Adrenal gland (tissue), 5 donors: ENCODE data around the gene IGSF3.
"Not testable (repeated sequence)": the region's sequence is repeated elsewhere in the genome, so short reads cannot be mapped to it uniquely, and the experiment has no call there.

Experiments
- CTCF ChIP-seq, 6 experiments: fragments of 450-650 bp in 4 of 6; fragments of 200-600 bp in 2 of 6; sonication (generic) in 1 of 6; IDR thresholded peaks; 1 replicate in 5 of 6; 2 replicates in 1 of 6; pipeline versions ENCODE4 v1.5.1 to v1.8.0; 2016 to 2021; ENCODE audit warnings: antibody characterized with exemption in 6 of 6, mild to moderate bottlenecking in 2 of 6, moderate library complexity in 1 of 6
- POLR2A ChIP-seq, 2 donors: fragments of 450-650 bp; IDR thresholded peaks; one replicate each; pipeline ENCODE4 v1.6.1; 2017; ENCODE audit warnings: antibody characterized with exemption in 2 of 2, mild to moderate bottlenecking in 2 of 2, moderate library complexity in 1 of 2
- donor health status: DM: no; HTN: no; CAD: no.

- not testable (repeated sequence) for TF ChIP-seq CTCF, POLR2A (IDR thresholded peaks at IDR 0.05)
These were observed 63.1 kb downstream of the IGSF3 start for GRCh38 chr1:116604408-116604807.
